Osteoblast (primary cell): ENCODE data around the gene CAMTA1. TPM values are rescaled to one million over a fixed set of nuclear protein-coding genes. Genes with fewer than 3 reads are reported as not detected.

Experiments
- DNase-seq: peaks from one replicate; pipeline ENCODE4 v3.0.0; 2011; ENCODE audit warnings: low spot score, mixed read lengths; ENCODE audit not compliant: insufficient read length; ENCODE audit errors: missing footprints
- H2AFZ ChIP-seq: 2 replicates; pipeline ENCODE4 v1.6.0; 2011; ENCODE audit warnings: mild to moderate bottlenecking, low read length
- H3K27ac ChIP-seq: 2 replicates; pipeline ENCODE4 v1.5.1; 2011; ENCODE audit warnings: mild to moderate bottlenecking, low read depth, low read length, moderate library complexity
- H3K27me3 ChIP-seq: 2 replicates; pipeline ENCODE4 v1.6.0; 2012; ENCODE audit warnings: mild to moderate bottlenecking, control low read depth, inconsistent platforms, low read length, moderate library complexity; ENCODE audit not compliant: insufficient read depth
- H3K36me3 ChIP-seq: 2 replicates; pipeline ENCODE4 v1.5.1; 2011; ENCODE audit warnings: mild to moderate bottlenecking, low read length, control low read depth, moderate library complexity; ENCODE audit not compliant: insufficient read depth
- H3K4me1 ChIP-seq: 2 replicates; pipeline ENCODE4 v1.5.1; 2011; ENCODE audit warnings: mild to moderate bottlenecking, low read length, control low read depth, moderate library complexity; ENCODE audit not compliant: insufficient read depth
- H3K4me2 ChIP-seq: 2 replicates; pipeline ENCODE4 v1.6.0; 2011; ENCODE audit warnings: mild to moderate bottlenecking, low read length; ENCODE audit not compliant: insufficient read depth
- H3K4me3 ChIP-seq: fragments of 200-600 bp; sonication (generic); 3 replicates; pipeline ENCODE4 v1.5.1; 2012; ENCODE audit warnings: mild to moderate bottlenecking, low read length, inconsistent platforms; ENCODE audit not compliant: insufficient read depth
- H3K79me2 ChIP-seq: 2 replicates; pipeline ENCODE4 v1.6.0; 2012; ENCODE audit warnings: mild to moderate bottlenecking, low read length, control low read depth, inconsistent platforms; ENCODE audit not compliant: insufficient read depth
- H3K9me3 ChIP-seq: 2 replicates; pipeline ENCODE4 v1.5.1; 2011; ENCODE audit warnings: low read depth, low read length, control low read depth
- H4K20me1 ChIP-seq: 2 replicates; pipeline ENCODE4 v1.6.0; 2012; ENCODE audit warnings: mild to moderate bottlenecking, low read length, control low read depth; ENCODE audit not compliant: insufficient read depth
- total RNA-seq: library from RNA; depleted of rRNA; stranded (reverse); fragments of >200 nt; gene quantifications from 2 replicates; pipeline ENCODE4 v1.2.3, GENCODE V29; 2012
- TF ChIP-seq, protein P1 (sequence below): IDR thresholded peaks from 2 replicates; pipeline ENCODE4 v1.5.1; 2011; ENCODE audit warnings: mild to moderate bottlenecking, low read depth, low read length, moderate library complexity; ENCODE audit errors: extremely low read depth

The CAMTA1 gene
- total RNA-seq, 1 donor = 47.4 TPM

DNA sequence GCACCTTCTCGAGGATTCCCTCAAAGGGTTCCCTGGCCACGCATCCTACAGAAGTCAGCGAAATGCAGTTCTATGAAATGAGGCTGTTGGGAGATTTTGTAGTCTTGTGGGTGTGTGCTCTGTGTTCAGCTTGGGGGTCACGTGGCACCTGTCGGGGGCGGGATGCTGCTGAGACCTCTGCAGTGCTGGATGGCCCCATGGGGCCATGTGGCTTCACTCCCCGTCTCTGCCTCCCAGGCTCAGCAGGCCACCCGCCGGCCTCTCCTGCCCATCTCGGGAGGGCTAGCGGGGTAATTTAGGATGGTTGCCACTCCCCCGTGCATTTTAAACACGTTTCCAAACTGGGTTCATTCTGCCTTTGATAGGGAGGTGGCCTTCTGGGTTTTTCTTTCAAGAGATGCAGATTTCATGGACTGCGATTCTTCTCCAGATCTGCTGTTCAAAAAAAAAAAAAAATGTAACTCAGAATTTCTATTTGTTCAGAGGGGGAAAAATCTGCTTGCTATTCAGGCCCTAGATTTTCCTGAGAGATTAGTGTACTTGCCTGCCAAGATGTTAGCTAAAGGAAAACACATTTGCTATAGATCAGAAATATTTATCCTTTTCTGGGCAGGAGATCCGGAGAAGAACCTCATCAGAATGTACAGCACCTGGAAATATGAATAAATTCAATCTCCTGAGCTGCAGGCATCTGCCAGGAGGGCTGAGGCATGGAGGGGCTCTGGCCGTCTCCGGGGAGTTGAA is 708.6 kb downstream of the CAMTA1 start:
- Histone ChIP-seq H2AFZ (no peak overlapping the region), H3K79me2 (no peaks in the 10 kb centered on the region), H3K9me3 (no peaks in the 10 kb centered on the region), H3K4me1 (peaks cover 9% of the 10 kb centered on the region), H3K27me3 (no peaks in the 10 kb centered on the region), H3K27ac (no peak overlapping the region), H3K36me3 (no peaks in the 10 kb centered on the region), H3K4me3 (no peak overlapping the region), H4K20me1 (no peaks in the 10 kb centered on the region), H3K4me2 (no peak overlapping the region)
- DNase-seq = peak; percentile 83
- TF ChIP-seq, protein P1, sequence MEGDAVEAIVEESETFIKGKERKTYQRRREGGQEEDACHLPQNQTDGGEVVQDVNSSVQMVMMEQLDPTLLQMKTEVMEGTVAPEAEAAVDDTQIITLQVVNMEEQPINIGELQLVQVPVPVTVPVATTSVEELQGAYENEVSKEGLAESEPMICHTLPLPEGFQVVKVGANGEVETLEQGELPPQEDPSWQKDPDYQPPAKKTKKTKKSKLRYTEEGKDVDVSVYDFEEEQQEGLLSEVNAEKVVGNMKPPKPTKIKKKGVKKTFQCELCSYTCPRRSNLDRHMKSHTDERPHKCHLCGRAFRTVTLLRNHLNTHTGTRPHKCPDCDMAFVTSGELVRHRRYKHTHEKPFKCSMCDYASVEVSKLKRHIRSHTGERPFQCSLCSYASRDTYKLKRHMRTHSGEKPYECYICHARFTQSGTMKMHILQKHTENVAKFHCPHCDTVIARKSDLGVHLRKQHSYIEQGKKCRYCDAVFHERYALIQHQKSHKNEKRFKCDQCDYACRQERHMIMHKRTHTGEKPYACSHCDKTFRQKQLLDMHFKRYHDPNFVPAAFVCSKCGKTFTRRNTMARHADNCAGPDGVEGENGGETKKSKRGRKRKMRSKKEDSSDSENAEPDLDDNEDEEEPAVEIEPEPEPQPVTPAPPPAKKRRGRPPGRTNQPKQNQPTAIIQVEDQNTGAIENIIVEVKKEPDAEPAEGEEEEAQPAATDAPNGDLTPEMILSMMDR = no peak

DNA sequence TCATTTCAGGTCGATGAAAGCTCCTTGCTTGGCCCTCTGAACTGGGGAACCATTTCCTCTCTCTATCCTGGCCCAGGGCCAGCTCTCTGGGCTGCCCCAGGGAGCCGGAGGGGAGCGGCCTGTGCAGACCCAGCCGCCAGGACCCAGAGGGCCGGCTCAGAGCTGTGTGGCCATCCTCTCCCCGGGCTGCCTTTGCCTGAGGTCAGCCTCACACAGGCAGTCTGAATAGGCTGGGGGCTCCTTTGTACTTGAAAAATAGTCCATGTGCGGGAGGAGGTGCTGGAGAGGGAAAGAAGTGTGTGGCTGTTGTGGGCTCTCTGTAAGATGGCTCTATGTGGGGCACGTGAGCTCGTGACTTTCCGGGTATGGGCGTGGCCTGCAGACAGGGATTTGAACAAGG is 710.7 kb downstream of the CAMTA1 start:
- Histone ChIP-seq H3K9me3 (no peaks in the 10 kb centered on the region), H3K4me3 (no peak overlapping the region), H3K27me3 (no peaks in the 10 kb centered on the region), H4K20me1 (no peaks in the 10 kb centered on the region), H3K4me2 (no peak overlapping the region), H3K36me3 (no peaks in the 10 kb centered on the region), H3K27ac (no peak overlapping the region), H3K79me2 (no peaks in the 10 kb centered on the region), H3K4me1 (peaks cover 9% of the 10 kb centered on the region), H2AFZ (no peak overlapping the region)
- peak; percentile 61 for DNase-seq
- TF ChIP-seq, protein P1 = no peak

DNA sequence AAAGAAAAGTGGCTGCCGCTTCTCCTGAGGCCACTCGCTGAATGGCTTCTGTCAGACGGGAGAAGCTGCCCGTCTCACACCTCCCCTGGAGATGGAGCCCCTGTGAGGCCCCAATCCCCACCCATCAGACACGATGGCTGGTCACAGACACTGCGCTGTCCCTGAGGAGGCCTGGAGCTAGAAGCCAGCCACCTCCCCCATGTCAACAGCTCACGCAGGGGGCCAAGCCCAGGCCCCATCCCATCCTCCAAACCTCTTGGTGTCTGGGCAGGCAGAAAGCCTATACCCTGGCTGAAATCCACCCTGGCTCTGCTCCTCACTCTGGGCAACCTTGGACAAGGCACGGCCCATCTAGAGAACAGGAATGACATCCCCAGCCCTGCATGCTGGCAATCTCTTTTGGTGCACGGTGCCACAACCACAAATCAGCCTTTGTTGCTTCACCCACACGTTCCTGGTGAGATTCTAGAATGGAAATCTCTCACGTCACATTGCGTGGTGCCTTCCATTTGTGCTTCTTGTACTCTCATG is 711.9 kb downstream of the CAMTA1 start:
- no peak overlapping the region for H3K4me3 ChIP-seq
- no peaks in the 10 kb centered on the region for H3K9me3 ChIP-seq
- H3K27me3 ChIP-seq = no peaks in the 10 kb centered on the region
- H3K4me1 ChIP-seq = no peaks in the 10 kb centered on the region
- peak; percentile 30 for DNase-seq
- H3K36me3 ChIP-seq = no peaks in the 10 kb centered on the region
- no peak overlapping the region for H3K27ac ChIP-seq
- H4K20me1 ChIP-seq = no peaks in the 10 kb centered on the region
- H2AFZ ChIP-seq = no peak overlapping the region
- H3K4me2 ChIP-seq = no peak overlapping the region
- TF ChIP-seq, protein P1 = no peak
- no peaks in the 10 kb centered on the region for H3K79me2 ChIP-seq

DNA sequence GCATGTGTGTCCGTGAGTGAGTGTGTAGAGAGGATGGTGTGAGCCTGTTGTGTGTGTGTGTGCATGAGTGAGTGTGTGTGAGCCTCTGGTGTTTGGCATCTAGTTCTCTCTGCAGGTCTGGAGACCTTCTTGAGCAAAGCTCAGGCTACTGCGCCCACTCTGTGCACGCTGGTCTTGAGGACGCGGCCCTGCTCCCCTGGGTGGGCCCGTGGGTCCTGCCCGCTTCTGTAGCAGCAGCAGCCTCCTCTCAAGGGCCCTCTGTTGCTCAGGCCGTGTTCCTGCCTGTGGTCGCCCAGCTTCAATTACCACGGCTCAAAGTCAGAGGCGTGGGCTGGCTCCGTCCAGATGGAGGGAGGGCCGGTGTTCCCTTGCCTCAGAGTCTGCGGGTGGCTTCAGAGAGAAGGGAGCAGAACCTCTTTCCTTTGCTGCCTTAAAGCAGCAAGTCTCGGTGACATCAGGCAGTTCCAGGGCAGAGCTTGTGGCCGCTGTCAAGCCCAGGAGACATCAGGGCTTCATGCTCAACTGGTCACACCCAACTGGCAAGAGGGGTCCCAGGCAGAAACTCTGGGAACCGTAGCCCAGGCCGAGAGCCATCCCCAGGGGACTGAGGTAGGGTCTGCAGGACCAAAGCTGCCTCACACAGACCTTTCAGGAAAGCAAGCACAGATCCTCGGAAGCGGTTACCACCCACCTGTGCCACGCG is 715.3 kb downstream of the CAMTA1 start:
- Histone ChIP-seq H3K9me3 (no peaks in the 10 kb centered on the region), H2AFZ (no peak overlapping the region), H3K79me2 (no peaks in the 10 kb centered on the region), H3K4me3 (no peak overlapping the region), H3K4me2 (no peak overlapping the region), H3K4me1 (no peaks in the 10 kb centered on the region), H3K27me3 (no peaks in the 10 kb centered on the region), H4K20me1 (no peaks in the 10 kb centered on the region), H3K27ac (no peak overlapping the region), H3K36me3 (no peaks in the 10 kb centered on the region)
- DNase-seq = peak; percentile 84
- TF ChIP-seq, protein P1 = no peak
